Thyroid gland (tissue), 4 donors: ENCODE data around the gene ADAMTS17. TPM values are rescaled to one million over a fixed set of nuclear protein-coding genes. Genes with fewer than 3 reads are reported as not detected.

Experiments used
- DNase-seq, 2 donors: peaks; one replicate each; pipeline ENCODE4 v3.0.0-alpha.2; 2019
- H3K27ac ChIP-seq, 3 donors: fragments of 200-600 bp; sonication (generic); 1 replicate in 2 of 3; 2 replicates in 1 of 3; pipeline ENCODE4 v1.5.1; 2016 to 2019; ENCODE audit warnings: mild to moderate bottlenecking in 1 of 3, moderate library complexity in 1 of 3
- H3K27me3 ChIP-seq: fragments of 200-600 bp; sonication (generic); one replicate; pipeline ENCODE4 v1.5.1; 2019
- H3K36me3 ChIP-seq, 2 donors: fragments of 200-600 bp; sonication (generic); one replicate each; pipeline ENCODE4 v1.5.1; 2016 to 2019
- H3K4me1 ChIP-seq, 2 donors: fragments of 200-600 bp; sonication (generic); one replicate each; pipeline ENCODE4 v1.5.1; 2017 to 2019
- H3K4me3 ChIP-seq, 3 donors: fragments of 200-600 bp; sonication (generic); replicated peaks in 1 of 3; 1 replicate in 2 of 3; 2 replicates in 1 of 3; pipeline ENCODE4 v1.5.1; 2016; ENCODE audit warnings: mild to moderate bottlenecking in 1 of 3
- H3K9me3 ChIP-seq: fragments of 200-600 bp; sonication (generic); one replicate; pipeline ENCODE4 v1.5.1; 2017
- CTCF ChIP-seq, 6 experiments: fragments of 200-600 bp in 3 of 6; fragments of 450-650 bp in 3 of 6; sonication (generic) in 3 of 6; IDR thresholded peaks; one replicate each; pipeline ENCODE4 v1.5.1; 2016 to 2019; ENCODE audit warnings: antibody characterized with exemption in 6 of 6, mild to moderate bottlenecking in 2 of 6, inconsistent platforms in 1 of 6, moderate library complexity in 1 of 6
- POLR2A ChIP-seq, 2 donors: fragments of 450-650 bp; IDR thresholded peaks; one replicate each; pipeline ENCODE4 v1.6.1; 2017; ENCODE audit warnings: antibody characterized with exemption in 2 of 2, mild to moderate bottlenecking in 2 of 2, moderate library complexity in 1 of 2
- WGBS, 2 donors: methylation state at CpG; one replicate each; pipeline ENCODE4 v1.1.5; 2017; 5-methylcytosine and 5-hydroxymethylcytosine counted together
- intact Hi-C: fragments of 100-400 bp; cut with DNase I; formaldehyde crosslinking; loops from one replicate; pipeline ENCODE4 v1.15.1; 2023
- total RNA-seq, 4 donors: library from RNA; depleted of rRNA; stranded (reverse); fragments of >200 nt; gene quantifications; one replicate each; pipeline ENCODE4 v1.2.3, GENCODE V29; 2016

Gene ADAMTS17
- total RNA-seq, 4 donors from 2014 or later, result 3.5 to 667 (median 5.3) TPM

GRCh38 chr15:100029868-100030479 is 311.8 kb downstream of the ADAMTS17 start:
- no peak for TF ChIP-seq CTCF (IDR thresholded peaks at IDR 0.05)
- TF ChIP-seq POLR2A (IDR thresholded peaks at IDR 0.05), result no peak
- Histone ChIP-seq H3K36me3 (no peaks in the 10 kb centered on the region), H3K27me3 (no peaks in the 10 kb centered on the region), H3K9me3 (no peaks in the 10 kb centered on the region), H3K27ac (no peak overlapping the region), H3K4me1 (peaks cover 0 to 24% of the 10 kb centered on the region in 2 donors), H3K4me3 (no peak overlapping the region)
- 89 to 97% methylated on average over 9 of the region's 9 CpGs for WGBS, 2 donors
- intact Hi-C loops, result no loop called here
- no peak for DNase-seq

GRCh38 chr15:100029045-100029444 is 312.7 kb downstream of the ADAMTS17 start:
- 91 to 94% methylated on average over 3 of the region's 3 CpGs for WGBS, 2 donors
- H3K4me1 ChIP-seq, result peaks cover 0 to 15% of the 10 kb centered on the region in 2 donors
- no peak for TF ChIP-seq CTCF (IDR thresholded peaks at IDR 0.05)
- no peak for TF ChIP-seq POLR2A (IDR thresholded peaks at IDR 0.05)
- intact Hi-C loops, result no loop called here
- DNase-seq, result no peak
- H3K27ac ChIP-seq, result no peak overlapping the region
- no peaks in the 10 kb centered on the region for H3K27me3 ChIP-seq
- H3K4me3 ChIP-seq, result no peak overlapping the region
- H3K36me3 ChIP-seq, result no peaks in the 10 kb centered on the region
- H3K9me3 ChIP-seq, result no peaks in the 10 kb centered on the region

- intact Hi-C loops, result no loop called here
- 91 to 100% methylated on average over 2 of the region's 2 CpGs for WGBS, 2 donors
- no peaks in the 10 kb centered on the region for H3K27me3 ChIP-seq
These were observed 315.7 kb downstream of the ADAMTS17 start for GRCh38 chr15:100026041-100026440.

GRCh38 chr15:100022806-100023205 is 319.0 kb downstream of the ADAMTS17 start:
- Histone ChIP-seq H3K4me3 (no peak overlapping the region), H3K27ac (no peak overlapping the region)

More at GRCh38 chr15:100026041-100026440, 315.7 kb downstream of the ADAMTS17 start:
- Histone ChIP-seq H3K4me1 (no peaks in the 10 kb centered on the region), H3K4me3 (no peak overlapping the region), H3K9me3 (no peaks in the 10 kb centered on the region), H3K27ac (no peak overlapping the region), H3K36me3 (no peaks in the 10 kb centered on the region)
- no peak for DNase-seq
- TF ChIP-seq POLR2A (IDR thresholded peaks at IDR 0.05) (no peak), CTCF (IDR thresholded peaks at IDR 0.05) (no peak)

More at GRCh38 chr15:100022806-100023205, 319.0 kb downstream of the ADAMTS17 start:
- 53 to 57% methylated on average over 4 of the region's 4 CpGs for WGBS, 2 donors
- DNase-seq, result no peak
- intact Hi-C loops, result no loop called here
- H3K9me3 ChIP-seq, result no peaks in the 10 kb centered on the region
- no peaks in the 10 kb centered on the region for H3K4me1 ChIP-seq
- TF ChIP-seq POLR2A (IDR thresholded peaks at IDR 0.05), result no peak
- no peak for TF ChIP-seq CTCF (IDR thresholded peaks at IDR 0.05)
- H3K27me3 ChIP-seq, result no peaks in the 10 kb centered on the region
- no peaks in the 10 kb centered on the region for H3K36me3 ChIP-seq
